NB4 (cell line): Measurements from ENCODE around the gene GRPEL1.

Experiments
- DNase-seq: peaks from one replicate; pipeline ENCODE4 v3.0.0; 2010; ENCODE audit warnings: low read depth
- H3K4me3 ChIP-seq: one replicate; pipeline ENCODE4 v1.5.1; 2011; ENCODE audit warnings: mild to moderate bottlenecking, low read depth, low read length, moderate library complexity
- MYC ChIP-seq: IDR thresholded peaks from 2 replicates; pipeline ENCODE4 v1.6.1; 2011; ENCODE audit warnings: low read depth, low read length
- POLR2A ChIP-seq: IDR thresholded peaks from 2 replicates; pipeline ENCODE4 v1.6.1; 2011; ENCODE audit warnings: mild to moderate bottlenecking; ENCODE audit not compliant: insufficient read length; ENCODE audit errors: extremely low read depth
- TF ChIP-seq, protein P1 (sequence below): IDR thresholded peaks from one replicate; pipeline ENCODE4 v1.5.1; 2012; ENCODE audit warnings: low read depth, low read length
- TF ChIP-seq, protein P2 (sequence below): IDR thresholded peaks from 2 replicates; pipeline ENCODE4 v1.6.1; 2011; ENCODE audit warnings: low read depth, low read length

GRPEL1 gene

DNA sequence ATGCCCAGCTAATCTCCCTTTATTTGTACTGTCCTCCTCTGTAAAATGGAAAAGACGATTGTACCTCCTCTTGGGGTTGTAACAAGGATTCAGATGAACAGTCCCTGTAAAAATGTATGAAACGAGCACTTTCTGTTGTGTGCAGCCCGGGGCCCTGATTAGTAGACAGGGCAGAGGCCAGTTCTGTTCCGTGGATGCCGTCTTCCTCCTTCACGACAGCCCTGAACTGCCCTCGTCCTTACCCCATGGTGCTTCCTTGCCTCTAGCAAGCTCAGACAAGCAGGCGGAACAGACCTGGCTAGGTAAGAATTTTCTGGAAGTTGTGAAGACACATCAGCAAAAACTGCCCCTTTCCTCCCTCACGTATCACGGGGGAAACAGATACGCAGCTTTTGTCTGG, 47.0 kb downstream of the GRPEL1 start:
- DNase-seq = no peak
- TF ChIP-seq, protein P1, sequence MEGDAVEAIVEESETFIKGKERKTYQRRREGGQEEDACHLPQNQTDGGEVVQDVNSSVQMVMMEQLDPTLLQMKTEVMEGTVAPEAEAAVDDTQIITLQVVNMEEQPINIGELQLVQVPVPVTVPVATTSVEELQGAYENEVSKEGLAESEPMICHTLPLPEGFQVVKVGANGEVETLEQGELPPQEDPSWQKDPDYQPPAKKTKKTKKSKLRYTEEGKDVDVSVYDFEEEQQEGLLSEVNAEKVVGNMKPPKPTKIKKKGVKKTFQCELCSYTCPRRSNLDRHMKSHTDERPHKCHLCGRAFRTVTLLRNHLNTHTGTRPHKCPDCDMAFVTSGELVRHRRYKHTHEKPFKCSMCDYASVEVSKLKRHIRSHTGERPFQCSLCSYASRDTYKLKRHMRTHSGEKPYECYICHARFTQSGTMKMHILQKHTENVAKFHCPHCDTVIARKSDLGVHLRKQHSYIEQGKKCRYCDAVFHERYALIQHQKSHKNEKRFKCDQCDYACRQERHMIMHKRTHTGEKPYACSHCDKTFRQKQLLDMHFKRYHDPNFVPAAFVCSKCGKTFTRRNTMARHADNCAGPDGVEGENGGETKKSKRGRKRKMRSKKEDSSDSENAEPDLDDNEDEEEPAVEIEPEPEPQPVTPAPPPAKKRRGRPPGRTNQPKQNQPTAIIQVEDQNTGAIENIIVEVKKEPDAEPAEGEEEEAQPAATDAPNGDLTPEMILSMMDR = no peak
- TF ChIP-seq, protein P2, sequence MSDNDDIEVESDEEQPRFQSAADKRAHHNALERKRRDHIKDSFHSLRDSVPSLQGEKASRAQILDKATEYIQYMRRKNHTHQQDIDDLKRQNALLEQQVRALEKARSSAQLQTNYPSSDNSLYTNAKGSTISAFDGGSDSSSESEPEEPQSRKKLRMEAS = no peak
- no peak for TF ChIP-seq MYC
- TF ChIP-seq POLR2A = no peak
- H3K4me3 ChIP-seq = no peak overlapping the region

GRCh38 chr4:7020290-7020689, 47.6 kb downstream of the GRPEL1 start:
- no peak overlapping the region for H3K4me3 ChIP-seq
- DNase-seq = no peak
- TF ChIP-seq, protein P2 = no peak
- TF ChIP-seq, protein P1 = no peak
- no peak for TF ChIP-seq POLR2A
- TF ChIP-seq MYC = no peak

GRCh38 chr4:7019367-7019766, 48.5 kb downstream of the GRPEL1 start:
- TF ChIP-seq MYC (no peak), POLR2A (no peak)
- TF ChIP-seq, protein P1 = no peak
- TF ChIP-seq, protein P2 = no peak
- no peak overlapping the region for H3K4me3 ChIP-seq
- DNase-seq = no peak

DNA sequence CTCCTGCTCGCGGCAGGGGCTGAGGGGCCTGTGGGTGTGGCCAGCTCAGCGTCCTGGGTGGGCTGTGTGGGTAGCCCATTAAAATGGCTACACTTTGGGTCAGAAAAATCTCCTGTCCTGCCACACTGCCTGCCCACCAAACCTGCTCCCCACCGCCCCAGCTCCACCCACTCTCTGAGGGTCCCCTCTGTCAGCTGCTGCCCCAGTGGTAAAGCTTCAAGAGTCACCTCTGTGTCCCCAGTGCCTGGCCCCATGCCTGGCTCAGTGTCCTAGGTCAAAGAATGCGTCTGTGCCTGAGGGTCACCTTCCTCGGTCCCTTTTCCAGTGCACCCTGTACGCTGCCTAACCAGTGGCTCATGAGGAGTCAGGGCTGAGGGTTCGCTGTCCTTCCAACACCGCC, 49.6 kb downstream of the GRPEL1 start:
- TF ChIP-seq, protein P1 = no peak
- TF ChIP-seq POLR2A (no peak), MYC (no peak)
- TF ChIP-seq, protein P2 = no peak
- no peak overlapping the region for H3K4me3 ChIP-seq
- no peak for DNase-seq

GRCh38 chr4:7017446-7018048, 50.3 kb downstream of the GRPEL1 start:
- no peak overlapping the region for H3K4me3 ChIP-seq
- no peak for DNase-seq
- TF ChIP-seq, protein P2 = no peak
- no peak for TF ChIP-seq MYC

- no peak for DNase-seq
- TF ChIP-seq, protein P1 = no peak
- TF ChIP-seq, protein P2 = no peak
- TF ChIP-seq POLR2A (no peak), MYC (no peak)
- no peak overlapping the region for H3K4me3 ChIP-seq
Observed at GRCh38 chr4:7016512-7016911, 51.4 kb downstream of the GRPEL1 start.
